HCT116 (cell line): ENCODE measurements around the gene MFAP1. TPM values are rescaled to one million over a fixed set of nuclear protein-coding genes. Genes with fewer than 3 reads are reported as not detected.

Experiments
- ATAC-seq: fragments of 200-7000 bp; cut with Tn5 transposase; 2 replicates; pipeline ENCODE4 v1.9.1; 2020; ENCODE audit warnings: mild to moderate bottlenecking, moderate library complexity
- BruUV-seq: library from RNA; stranded (reverse); fragments of 400-500 nt; replicated peaks from 2 replicates; lab custom pipeline; 2021; lab: Mats Ljungman, UMichigan
- CTCF ChIA-PET: fragments of 300-600 bp; sonication (Branson Sonifier 250); formaldehyde crosslinking; loops from one replicate; lab custom pipeline; 2021; ENCODE audit warnings: antibody characterized with exemption; lab: Charles Lee
- POLR2A ChIA-PET: fragments of 300-600, 350-600 bp; sonication (Branson Sonifier 250); formaldehyde crosslinking; loops from one replicate; lab custom pipeline; 2021; ENCODE audit warnings: antibody characterized with exemption; lab: Charles Lee
- RAD21 ChIA-PET, 2 experiments: fragments of 300-600 bp; sonication (Branson Sonifier 250); formaldehyde crosslinking; loops; one replicate each; lab custom pipeline; 2023; ENCODE audit warnings: low total read pairs in 2 of 2; ENCODE audit not compliant: uncharacterized antibody in 2 of 2, unreplicated experiment in 2 of 2, low non-redundant PET in 1 of 2; lab: Charles Lee
- DNase-seq: peaks from one replicate; pipeline ENCODE4 v3.0.0-alpha.2; 2010; ENCODE audit warnings: low read depth, low spot score
- H2AFZ ChIP-seq: fragments of 200-600 bp; shearing (Covaris generic), sonication (generic); 2 replicates; pipeline ENCODE4 v1.6.1; 2017; ENCODE audit warnings: low read depth, mixed run types, mixed read lengths, antibody characterized with exemption, low read length; ENCODE audit not compliant: poor library complexity, severe bottlenecking
- H3K27ac ChIP-seq: 2 replicates; pipeline ENCODE4 v1.5.1; 2012; ENCODE audit warnings: low read depth, low read length
- H3K27me3 ChIP-seq: fragments of 200-600 bp; sonication (generic); 2 replicates; pipeline ENCODE4 v1.6.1; 2016; ENCODE audit warnings: mixed run types, low read length, mixed read lengths; ENCODE audit not compliant: insufficient read depth
- H3K36me3 ChIP-seq, 2 experiments: fragments of 200-500 bp in 1 of 2; fragments of 200-600 bp in 1 of 2; sonication (Bioruptor generic) in 1 of 2; sonication (generic) in 1 of 2; 2 replicates each; pipeline versions ENCODE4 v1.5.1 to v1.6.1; 2014 to 2016; ENCODE audit warnings: low read length in 2 of 2, inconsistent platforms in 1 of 2, mixed read lengths in 1 of 2, mixed run types in 1 of 2; ENCODE audit not compliant: insufficient read depth in 2 of 2, control insufficient read depth in 1 of 2
- H3K4me1 ChIP-seq, 2 experiments: fragments of 200-600 bp in 1 of 2; sonication (generic) in 1 of 2; 2 replicates each; pipeline versions ENCODE4 v1.5.1 to v1.6.1; 2012 to 2017; ENCODE audit warnings: low read length in 2 of 2, inconsistent platforms in 1 of 2, mild to moderate bottlenecking in 1 of 2, mixed read lengths in 1 of 2, mixed run types in 1 of 2, moderate library complexity in 1 of 2; ENCODE audit not compliant: insufficient read depth in 2 of 2, control insufficient read depth in 1 of 2
- H3K4me2 ChIP-seq: fragments of 200-600 bp; sonication (generic); 2 replicates; pipeline ENCODE4 v1.6.1; 2017; ENCODE audit warnings: mixed run types, low read length, mixed read lengths
- H3K4me3 ChIP-seq, 2 experiments: fragments of 200-600 bp in 1 of 2; sonication (generic) in 1 of 2; replicated peaks in 1 of 2; 2 replicates each; pipeline ENCODE4 v1.5.1; 2011 to 2016; ENCODE audit warnings: low read length in 2 of 2, control low read depth in 1 of 2, low read depth in 1 of 2, mild to moderate bottlenecking in 1 of 2, mixed read lengths in 1 of 2, mixed run types in 1 of 2
- H3K79me2 ChIP-seq: fragments of 200-600 bp; sonication (generic); 2 replicates; pipeline ENCODE4 v1.6.1; 2017; ENCODE audit warnings: mild to moderate bottlenecking, mixed run types, low read length, moderate library complexity, mixed read lengths; ENCODE audit not compliant: insufficient read depth
- H3K9ac ChIP-seq: fragments of 200-600 bp; sonication (generic); 2 replicates; pipeline ENCODE4 v1.6.1; 2016; ENCODE audit warnings: low read length, mixed read lengths
- H3K9me2 ChIP-seq: fragments of 200-600 bp; sonication (generic), shearing (Covaris generic); 2 replicates; pipeline ENCODE4 v1.6.1; 2017; ENCODE audit warnings: mixed run types, mild to moderate bottlenecking, moderate library complexity; ENCODE audit not compliant: insufficient read depth
- H3K9me3 ChIP-seq, 2 experiments: fragments of 200-500 bp in 1 of 2; fragments of 200-600 bp in 1 of 2; sonication (Bioruptor generic) in 1 of 2; sonication (generic) in 1 of 2; 2 replicates each; pipeline ENCODE4 v1.6.1; 2014 to 2017; ENCODE audit warnings: low read length in 2 of 2, mixed read lengths in 2 of 2, inconsistent platforms in 1 of 2, low read depth in 1 of 2, mild to moderate bottlenecking in 1 of 2, mixed run types in 1 of 2, moderate library complexity in 1 of 2; ENCODE audit not compliant: control insufficient read depth in 1 of 2, insufficient read depth in 1 of 2
- H4K20me1 ChIP-seq: fragments of 200-600 bp; sonication (generic), shearing (Covaris generic); 2 replicates; pipeline ENCODE4 v1.6.1; 2017; ENCODE audit warnings: mixed run types, mild to moderate bottlenecking, moderate library complexity; ENCODE audit not compliant: insufficient read depth
- CBX3 ChIP-seq: IDR thresholded peaks from 2 replicates; pipeline ENCODE4 v1.6.1; 2012; ENCODE audit warnings: low read depth
- EGR1 ChIP-seq: IDR thresholded peaks from 2 replicates; pipeline ENCODE4 v1.6.1; 2012; ENCODE audit warnings: low read depth
- ELF1 ChIP-seq: IDR thresholded peaks from 2 replicates; pipeline ENCODE4 v1.6.1; 2012; ENCODE audit warnings: low read depth, borderline replicate concordance
- EZH2phosphoT487 ChIP-seq: fragments of 200-600 bp; IDR thresholded peaks from 2 replicates; pipeline ENCODE4 v1.6.1; 2018; ENCODE audit warnings: antibody characterized with exemption, borderline replicate concordance
- JUND ChIP-seq: IDR thresholded peaks from 2 replicates; pipeline ENCODE4 v1.6.1; 2012
- POLR2AphosphoS5 ChIP-seq: IDR thresholded peaks from 2 replicates; pipeline ENCODE4 v1.6.1; 2011; ENCODE audit warnings: mild to moderate bottlenecking, low read depth, low read length, moderate library complexity
- RAD21 ChIP-seq: IDR thresholded peaks from 2 replicates; pipeline ENCODE4 v1.6.1; 2012; ENCODE audit warnings: low read depth, mild to moderate bottlenecking
- SRF ChIP-seq: IDR thresholded peaks from 2 replicates; pipeline ENCODE4 v1.6.1; 2012; ENCODE audit warnings: low read depth
- TCF7L2 ChIP-seq: IDR thresholded peaks from 2 replicates; pipeline ENCODE4 v1.7.0; 2011; ENCODE audit warnings: borderline replicate concordance, inconsistent platforms; ENCODE audit not compliant: insufficient read depth, insufficient read length; ENCODE audit errors: extremely low read depth
- ZFX ChIP-seq: fragments of 450-650 bp; IDR thresholded peaks from 2 replicates; pipeline ENCODE4 v1.6.1; 2017
- ZNF274 ChIP-seq: fragments of 200-500 bp; sonication (Bioruptor generic); IDR thresholded peaks from 2 replicates; pipeline ENCODE4 v1.6.1; 2014; ENCODE audit warnings: mild to moderate bottlenecking, low read depth, low read length, inconsistent platforms
- intact Hi-C: fragments of 100-400 bp; cut with micrococcal nuclease; formaldehyde crosslinking; loops from 2 replicates; pipeline ENCODE4 v1.10.0; 2022
- total RNA-seq: library from RNA; stranded (reverse); gene quantifications from one replicate; pipeline ENCODE4 v1.2.1, GENCODE V29; 2021; ENCODE audit not compliant: unreplicated experiment
- TF ChIP-seq, protein P1 (sequence below), 3 experiments: fragments of 200-600 bp in 1 of 3; sonication (generic) in 1 of 3; IDR thresholded peaks in 2 of 3; conservative IDR thresholded peaks in 1 of 3; 2 replicates each; pipeline ENCODE4 v1.5.1; 2012 to 2017; ENCODE audit warnings: low read depth in 2 of 3, low read length in 2 of 3, antibody characterized with exemption in 1 of 3, borderline replicate concordance in 1 of 3, control low read depth in 1 of 3, mild to moderate bottlenecking in 1 of 3, mixed read lengths in 1 of 3, mixed run types in 1 of 3, moderate library complexity in 1 of 3; ENCODE audit not compliant: insufficient read depth in 1 of 3
- TF ChIP-seq, protein P2 (sequence below): IDR thresholded peaks from 2 replicates; pipeline ENCODE4 v1.6.1; 2012; ENCODE audit warnings: low read depth
- TF ChIP-seq, protein P3 (sequence below): IDR thresholded peaks from 2 replicates; pipeline ENCODE4 v1.6.1; 2012

The MFAP1 gene
- total RNA-seq, 1 experiment from 2014 or later = 32.7 TPM

DNA sequence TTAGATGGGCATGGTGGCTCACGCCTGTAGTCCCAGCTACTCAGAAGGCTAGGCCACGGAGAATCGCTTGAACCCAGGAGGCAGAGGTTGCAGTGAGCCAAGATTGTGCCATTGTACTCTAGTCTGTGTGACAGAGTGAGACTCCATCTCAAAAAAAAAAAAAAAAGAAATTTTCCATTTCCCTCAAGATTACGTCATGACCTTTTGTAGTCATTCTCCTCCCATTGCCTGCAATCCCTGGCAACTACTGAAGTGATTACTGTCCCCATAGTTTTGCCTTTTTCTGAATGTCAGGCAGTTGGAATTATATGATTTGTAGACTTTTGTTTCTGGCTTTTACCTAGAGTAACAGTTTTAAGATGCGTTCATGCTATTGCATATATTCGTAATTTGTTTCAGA lies 30.3 kb upstream of the MFAP1 start:
- Histone ChIP-seq H3K4me3 (no peak overlapping the region), H3K9me3 (no peaks in the 10 kb centered on the region), H3K27me3 (no peaks in the 10 kb centered on the region), H3K4me2 (no peak overlapping the region), H3K79me2 (peaks cover 4% of the 10 kb centered on the region; the same call in 1 of the 2 replicates), H3K27ac (no peak overlapping the region), H3K9ac (no peak overlapping the region), H3K36me3 (peaks cover 20 to 29% of the 10 kb centered on the region in 2 experiments), H4K20me1 (no peaks in the 10 kb centered on the region), H3K9me2 (no peaks in the 10 kb centered on the region), H3K4me1 (no peaks in the 10 kb centered on the region), H2AFZ (no peak overlapping the region)
- ChIA-PET RAD21 (no interaction called here), POLR2A (no interaction called here), CTCF (no interaction called here)
- intact Hi-C loops = no loop called here
- DNase-seq (no peak), ATAC-seq (no peak)
- TF ChIP-seq EGR1 = no peak
- BruUV-seq = no TSS peak

DNA sequence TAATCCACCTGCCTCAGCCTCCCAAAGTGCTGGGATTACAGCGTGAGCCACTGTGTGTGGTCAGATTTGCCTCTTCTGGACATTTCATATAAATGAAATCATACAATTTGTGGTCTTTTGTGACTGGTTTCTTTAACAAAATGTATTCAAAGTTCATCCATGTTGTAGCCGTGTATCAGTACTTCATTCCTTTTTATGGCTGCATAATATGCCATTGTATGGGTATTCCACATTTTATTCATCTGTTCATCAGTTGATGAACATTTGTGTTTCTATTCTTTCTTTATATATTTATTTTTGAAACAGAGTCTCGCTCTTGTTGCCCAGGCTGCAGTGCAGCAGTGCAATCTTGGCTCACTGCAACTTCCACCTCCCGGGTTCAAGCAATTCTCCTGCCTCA lies 28.1 kb upstream of the MFAP1 start:
- Histone ChIP-seq H3K9me2 (no peaks in the 10 kb centered on the region), H3K36me3 (peaks cover 10 to 20% of the 10 kb centered on the region in 2 experiments; a peak in 3 of 4 replicates), H3K9ac (no peak overlapping the region), H4K20me1 (no peaks in the 10 kb centered on the region), H3K4me2 (no peak overlapping the region), H3K4me1 (no peaks in the 10 kb centered on the region), H2AFZ (no peak overlapping the region), H3K27me3 (no peaks in the 10 kb centered on the region), H3K9me3 (no peaks in the 10 kb centered on the region), H3K27ac (no peak overlapping the region), H3K4me3 (no peak overlapping the region), H3K79me2 (peaks cover 4% of the 10 kb centered on the region; the same call in 1 of the 2 replicates)
- no peak for DNase-seq
- ChIA-PET CTCF (no interaction called here), POLR2A (no interaction called here), RAD21 (no interaction called here)
- no TSS peak for BruUV-seq
- intact Hi-C loops = no loop called here
- TF ChIP-seq JUND (no peak), TCF7L2 (no peak), RAD21 (no peak), CBX3 (no peak), ZFX (no peak), ELF1 (no peak), POLR2AphosphoS5 (no peak), SRF (no peak), ZNF274 (no peak), EZH2phosphoT487 (no peak)
- TF ChIP-seq, protein P1, sequence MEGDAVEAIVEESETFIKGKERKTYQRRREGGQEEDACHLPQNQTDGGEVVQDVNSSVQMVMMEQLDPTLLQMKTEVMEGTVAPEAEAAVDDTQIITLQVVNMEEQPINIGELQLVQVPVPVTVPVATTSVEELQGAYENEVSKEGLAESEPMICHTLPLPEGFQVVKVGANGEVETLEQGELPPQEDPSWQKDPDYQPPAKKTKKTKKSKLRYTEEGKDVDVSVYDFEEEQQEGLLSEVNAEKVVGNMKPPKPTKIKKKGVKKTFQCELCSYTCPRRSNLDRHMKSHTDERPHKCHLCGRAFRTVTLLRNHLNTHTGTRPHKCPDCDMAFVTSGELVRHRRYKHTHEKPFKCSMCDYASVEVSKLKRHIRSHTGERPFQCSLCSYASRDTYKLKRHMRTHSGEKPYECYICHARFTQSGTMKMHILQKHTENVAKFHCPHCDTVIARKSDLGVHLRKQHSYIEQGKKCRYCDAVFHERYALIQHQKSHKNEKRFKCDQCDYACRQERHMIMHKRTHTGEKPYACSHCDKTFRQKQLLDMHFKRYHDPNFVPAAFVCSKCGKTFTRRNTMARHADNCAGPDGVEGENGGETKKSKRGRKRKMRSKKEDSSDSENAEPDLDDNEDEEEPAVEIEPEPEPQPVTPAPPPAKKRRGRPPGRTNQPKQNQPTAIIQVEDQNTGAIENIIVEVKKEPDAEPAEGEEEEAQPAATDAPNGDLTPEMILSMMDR (IDR thresholded peaks at IDR 0.05 in 2 of 3, conservative IDR thresholded peaks at IDR 0.05 in 1 of 3; ENCODE audit: borderline replicate concordance in 1 of 3, insufficient read depth in 1 of 3, low read depth in 2 of 3, low read length in 2 of 3) = no peak
- TF ChIP-seq, protein P2, sequence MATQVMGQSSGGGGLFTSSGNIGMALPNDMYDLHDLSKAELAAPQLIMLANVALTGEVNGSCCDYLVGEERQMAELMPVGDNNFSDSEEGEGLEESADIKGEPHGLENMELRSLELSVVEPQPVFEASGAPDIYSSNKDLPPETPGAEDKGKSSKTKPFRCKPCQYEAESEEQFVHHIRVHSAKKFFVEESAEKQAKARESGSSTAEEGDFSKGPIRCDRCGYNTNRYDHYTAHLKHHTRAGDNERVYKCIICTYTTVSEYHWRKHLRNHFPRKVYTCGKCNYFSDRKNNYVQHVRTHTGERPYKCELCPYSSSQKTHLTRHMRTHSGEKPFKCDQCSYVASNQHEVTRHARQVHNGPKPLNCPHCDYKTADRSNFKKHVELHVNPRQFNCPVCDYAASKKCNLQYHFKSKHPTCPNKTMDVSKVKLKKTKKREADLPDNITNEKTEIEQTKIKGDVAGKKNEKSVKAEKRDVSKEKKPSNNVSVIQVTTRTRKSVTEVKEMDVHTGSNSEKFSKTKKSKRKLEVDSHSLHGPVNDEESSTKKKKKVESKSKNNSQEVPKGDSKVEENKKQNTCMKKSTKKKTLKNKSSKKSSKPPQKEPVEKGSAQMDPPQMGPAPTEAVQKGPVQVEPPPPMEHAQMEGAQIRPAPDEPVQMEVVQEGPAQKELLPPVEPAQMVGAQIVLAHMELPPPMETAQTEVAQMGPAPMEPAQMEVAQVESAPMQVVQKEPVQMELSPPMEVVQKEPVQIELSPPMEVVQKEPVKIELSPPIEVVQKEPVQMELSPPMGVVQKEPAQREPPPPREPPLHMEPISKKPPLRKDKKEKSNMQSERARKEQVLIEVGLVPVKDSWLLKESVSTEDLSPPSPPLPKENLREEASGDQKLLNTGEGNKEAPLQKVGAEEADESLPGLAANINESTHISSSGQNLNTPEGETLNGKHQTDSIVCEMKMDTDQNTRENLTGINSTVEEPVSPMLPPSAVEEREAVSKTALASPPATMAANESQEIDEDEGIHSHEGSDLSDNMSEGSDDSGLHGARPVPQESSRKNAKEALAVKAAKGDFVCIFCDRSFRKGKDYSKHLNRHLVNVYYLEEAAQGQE = no peak
- TF ChIP-seq, protein P3, sequence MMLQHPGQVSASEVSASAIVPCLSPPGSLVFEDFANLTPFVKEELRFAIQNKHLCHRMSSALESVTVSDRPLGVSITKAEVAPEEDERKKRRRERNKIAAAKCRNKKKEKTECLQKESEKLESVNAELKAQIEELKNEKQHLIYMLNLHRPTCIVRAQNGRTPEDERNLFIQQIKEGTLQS = no peak
- ATAC-seq = no peak
